Osteoblast (primary cell): ENCODE data around the gene CPLANE2. TPM values are rescaled to one million over a fixed set of nuclear protein-coding genes. Genes with fewer than 3 reads are reported as not detected.
"Not testable (repeated sequence)": the region's sequence is repeated elsewhere in the genome, so short reads cannot be mapped to it uniquely, and the experiment has no call there.

Experiments used
- DNase-seq: peaks from one replicate; pipeline ENCODE4 v3.0.0; 2011; ENCODE audit warnings: low spot score, mixed read lengths; ENCODE audit not compliant: insufficient read length; ENCODE audit errors: missing footprints
- H2AFZ ChIP-seq: 2 replicates; pipeline ENCODE4 v1.6.0; 2011; ENCODE audit warnings: mild to moderate bottlenecking, low read length
- H3K27ac ChIP-seq: 2 replicates; pipeline ENCODE4 v1.5.1; 2011; ENCODE audit warnings: mild to moderate bottlenecking, low read depth, low read length, moderate library complexity
- H3K27me3 ChIP-seq: 2 replicates; pipeline ENCODE4 v1.6.0; 2012; ENCODE audit warnings: mild to moderate bottlenecking, control low read depth, inconsistent platforms, low read length, moderate library complexity; ENCODE audit not compliant: insufficient read depth
- H3K36me3 ChIP-seq: 2 replicates; pipeline ENCODE4 v1.5.1; 2011; ENCODE audit warnings: mild to moderate bottlenecking, low read length, control low read depth, moderate library complexity; ENCODE audit not compliant: insufficient read depth
- H3K4me1 ChIP-seq: 2 replicates; pipeline ENCODE4 v1.5.1; 2011; ENCODE audit warnings: mild to moderate bottlenecking, low read length, control low read depth, moderate library complexity; ENCODE audit not compliant: insufficient read depth
- H3K4me2 ChIP-seq: 2 replicates; pipeline ENCODE4 v1.6.0; 2011; ENCODE audit warnings: mild to moderate bottlenecking, low read length; ENCODE audit not compliant: insufficient read depth
- H3K4me3 ChIP-seq: fragments of 200-600 bp; sonication (generic); 3 replicates; pipeline ENCODE4 v1.5.1; 2012; ENCODE audit warnings: mild to moderate bottlenecking, low read length, inconsistent platforms; ENCODE audit not compliant: insufficient read depth
- H3K79me2 ChIP-seq: 2 replicates; pipeline ENCODE4 v1.6.0; 2012; ENCODE audit warnings: mild to moderate bottlenecking, low read length, control low read depth, inconsistent platforms; ENCODE audit not compliant: insufficient read depth
- H3K9me3 ChIP-seq: 2 replicates; pipeline ENCODE4 v1.5.1; 2011; ENCODE audit warnings: low read depth, low read length, control low read depth
- H4K20me1 ChIP-seq: 2 replicates; pipeline ENCODE4 v1.6.0; 2012; ENCODE audit warnings: mild to moderate bottlenecking, low read length, control low read depth; ENCODE audit not compliant: insufficient read depth
- total RNA-seq: library from RNA; depleted of rRNA; stranded (reverse); fragments of >200 nt; gene quantifications from 2 replicates; pipeline ENCODE4 v1.2.3, GENCODE V29; 2012
- TF ChIP-seq, protein P1 (sequence below): IDR thresholded peaks from 2 replicates; pipeline ENCODE4 v1.5.1; 2011; ENCODE audit warnings: mild to moderate bottlenecking, low read depth, low read length, moderate library complexity; ENCODE audit errors: extremely low read depth

Gene CPLANE2
- total RNA-seq, 1 donor = 14.1 TPM

DNA sequence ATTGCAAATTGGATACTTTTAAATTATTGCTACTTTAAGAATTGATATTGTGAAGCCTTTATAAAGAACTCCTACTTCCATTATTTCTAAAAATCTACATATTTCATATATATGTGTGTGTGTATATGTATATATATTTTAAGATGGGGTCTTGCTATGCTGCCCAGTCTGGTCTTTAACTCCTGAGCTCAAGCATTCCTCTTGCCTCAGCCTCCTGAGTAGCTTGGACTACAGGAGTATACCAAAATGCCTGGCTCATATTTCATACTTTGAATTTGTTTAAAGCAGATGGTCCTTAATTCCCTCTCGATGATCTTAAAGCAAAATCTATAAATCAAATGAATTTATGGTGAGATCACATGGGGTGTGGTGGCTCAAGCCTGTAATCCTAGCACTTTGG lies 25.1 kb upstream of the CPLANE2 start:
- Histone ChIP-seq H3K27me3 (no peaks in the 10 kb centered on the region), H3K4me2 (no peak overlapping the region), H3K4me1 (peaks cover 4% of the 10 kb centered on the region), H3K27ac (no peak overlapping the region), H3K4me3 (no peak overlapping the region), H3K9me3 (no peaks in the 10 kb centered on the region), H4K20me1 (peaks cover 5% of the 10 kb centered on the region), H3K79me2 (peaks cover 10% of the 10 kb centered on the region), H2AFZ (no peak overlapping the region), H3K36me3 (no peaks in the 10 kb centered on the region)
- TF ChIP-seq, protein P1, sequence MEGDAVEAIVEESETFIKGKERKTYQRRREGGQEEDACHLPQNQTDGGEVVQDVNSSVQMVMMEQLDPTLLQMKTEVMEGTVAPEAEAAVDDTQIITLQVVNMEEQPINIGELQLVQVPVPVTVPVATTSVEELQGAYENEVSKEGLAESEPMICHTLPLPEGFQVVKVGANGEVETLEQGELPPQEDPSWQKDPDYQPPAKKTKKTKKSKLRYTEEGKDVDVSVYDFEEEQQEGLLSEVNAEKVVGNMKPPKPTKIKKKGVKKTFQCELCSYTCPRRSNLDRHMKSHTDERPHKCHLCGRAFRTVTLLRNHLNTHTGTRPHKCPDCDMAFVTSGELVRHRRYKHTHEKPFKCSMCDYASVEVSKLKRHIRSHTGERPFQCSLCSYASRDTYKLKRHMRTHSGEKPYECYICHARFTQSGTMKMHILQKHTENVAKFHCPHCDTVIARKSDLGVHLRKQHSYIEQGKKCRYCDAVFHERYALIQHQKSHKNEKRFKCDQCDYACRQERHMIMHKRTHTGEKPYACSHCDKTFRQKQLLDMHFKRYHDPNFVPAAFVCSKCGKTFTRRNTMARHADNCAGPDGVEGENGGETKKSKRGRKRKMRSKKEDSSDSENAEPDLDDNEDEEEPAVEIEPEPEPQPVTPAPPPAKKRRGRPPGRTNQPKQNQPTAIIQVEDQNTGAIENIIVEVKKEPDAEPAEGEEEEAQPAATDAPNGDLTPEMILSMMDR = no peak
- no peak for DNase-seq

DNA sequence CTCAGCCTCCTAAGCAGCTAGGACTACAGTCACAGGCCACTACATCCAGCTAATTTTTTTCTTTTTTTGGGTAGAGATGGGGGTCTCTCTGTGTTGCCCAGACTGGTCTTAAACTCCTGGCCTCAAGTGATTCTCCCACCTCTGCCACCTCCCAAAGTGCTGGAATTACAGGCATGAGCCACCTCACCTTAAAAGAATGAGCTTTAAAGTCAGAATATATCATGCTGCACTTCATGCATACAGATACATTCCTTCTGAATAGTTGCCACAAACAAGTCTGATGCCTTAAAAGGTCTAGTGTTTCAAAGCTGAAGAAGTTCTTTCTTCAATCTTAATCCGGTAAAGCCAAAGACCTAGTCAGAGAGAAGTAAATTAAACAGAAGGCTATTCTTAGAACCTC lies 23.8 kb upstream of the CPLANE2 start:
- Histone ChIP-seq H3K4me1 (peaks cover 4% of the 10 kb centered on the region), H3K9me3 (no peaks in the 10 kb centered on the region), H3K4me3 (no peak overlapping the region), H3K27ac (no peak overlapping the region), H3K27me3 (no peaks in the 10 kb centered on the region), H3K36me3 (peaks cover 4% of the 10 kb centered on the region), H3K79me2 (peaks cover 10% of the 10 kb centered on the region), H2AFZ (no peak overlapping the region), H3K4me2 (no peak overlapping the region), H4K20me1 (peaks cover 5% of the 10 kb centered on the region)
- no peak for DNase-seq
- TF ChIP-seq, protein P1 = no peak

DNA sequence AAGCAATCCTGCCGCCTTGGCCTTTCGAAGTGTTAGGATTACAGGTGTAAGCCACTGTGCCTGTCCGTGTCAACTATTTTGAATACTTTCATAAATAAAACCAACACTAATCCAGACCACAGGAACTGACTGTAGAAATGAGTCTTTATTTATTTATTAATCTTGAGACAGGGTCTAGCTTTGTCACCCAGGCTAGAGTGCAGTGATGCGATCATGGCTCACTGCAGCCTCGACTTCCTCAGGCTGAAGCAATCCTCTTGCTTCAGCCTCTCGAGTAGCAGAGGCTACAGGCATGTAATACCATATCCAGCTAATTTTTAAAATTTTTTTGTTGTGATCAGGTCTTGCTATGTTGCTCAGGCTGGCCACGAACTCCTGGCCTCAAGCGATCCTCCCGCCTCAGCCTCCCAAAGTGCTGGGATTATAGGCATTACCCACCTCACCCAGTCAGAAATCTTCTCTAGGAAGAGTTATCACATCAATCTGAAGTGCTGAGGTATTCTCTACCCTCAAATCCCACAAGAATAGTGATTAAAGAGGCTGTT lies 21.7 kb upstream of the CPLANE2 start:
- no peaks in the 10 kb centered on the region for H3K9me3 ChIP-seq
- no peak overlapping the region for H3K4me3 ChIP-seq
- H3K27ac ChIP-seq = no peak overlapping the region
- H2AFZ ChIP-seq = no peak overlapping the region
- no peaks in the 10 kb centered on the region for H4K20me1 ChIP-seq
- TF ChIP-seq, protein P1 = no peak
- H3K79me2 ChIP-seq = peaks cover 2% of the 10 kb centered on the region
- peaks cover 6% of the 10 kb centered on the region for H3K4me1 ChIP-seq
- peaks cover 14% of the 10 kb centered on the region for H3K36me3 ChIP-seq
- no peak for DNase-seq
- H3K27me3 ChIP-seq = no peaks in the 10 kb centered on the region
- H3K4me2 ChIP-seq = no peak overlapping the region

DNA sequence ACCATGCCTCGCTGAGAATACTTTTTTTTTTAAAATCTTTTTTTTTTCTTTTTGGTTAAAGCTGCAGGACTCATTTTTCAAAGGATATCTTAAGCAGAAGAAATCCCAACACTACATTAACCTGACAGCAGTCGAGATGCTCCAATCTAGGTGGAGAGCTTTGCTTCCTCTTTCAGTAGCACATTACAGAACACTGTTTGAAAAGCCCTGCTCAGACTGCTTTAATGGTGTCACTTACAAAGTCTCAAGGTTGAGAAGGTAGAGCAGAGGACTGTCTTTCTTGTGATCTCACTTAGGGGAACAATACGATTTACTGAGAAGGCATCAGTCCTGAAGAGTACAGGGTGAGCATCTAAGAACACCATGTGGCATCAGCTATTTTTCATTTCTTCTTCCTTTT lies 21.0 kb upstream of the CPLANE2 start:
- no peak for DNase-seq
- Histone ChIP-seq H4K20me1 (no peaks in the 10 kb centered on the region), H3K36me3 (peaks cover 17% of the 10 kb centered on the region), H3K79me2 (no peaks in the 10 kb centered on the region), H3K4me3 (no peak overlapping the region), H3K4me2 (no peak overlapping the region), H3K4me1 (peaks cover 6% of the 10 kb centered on the region), H2AFZ (no peak overlapping the region), H3K9me3 (no peaks in the 10 kb centered on the region), H3K27me3 (no peaks in the 10 kb centered on the region), H3K27ac (no peak overlapping the region)
- TF ChIP-seq, protein P1 = no peak

DNA sequence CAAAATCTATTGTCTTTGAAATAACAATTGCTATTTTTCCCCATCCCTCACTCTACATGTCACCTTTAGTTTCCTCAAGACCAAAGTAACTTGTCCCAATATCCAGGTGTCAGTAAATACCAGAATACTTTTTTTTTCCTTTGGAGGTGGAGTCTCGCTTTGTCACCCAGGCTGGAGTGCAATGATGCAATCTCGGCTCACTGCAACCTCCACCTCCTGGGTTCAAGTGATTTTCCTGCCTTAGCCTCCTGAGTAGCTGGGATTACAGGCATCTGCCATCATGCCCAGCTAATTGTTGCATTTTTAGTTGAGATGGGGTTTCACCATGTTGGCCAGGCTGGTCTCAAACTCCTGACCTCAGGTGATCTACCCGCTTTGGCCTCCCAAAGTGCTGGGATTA lies 20.6 kb upstream of the CPLANE2 start:
- not testable (repeated sequence) for H3K27me3 ChIP-seq, H2AFZ ChIP-seq, H3K79me2 ChIP-seq, H3K27ac ChIP-seq, H3K9me3 ChIP-seq, DNase-seq, H4K20me1 ChIP-seq, H3K4me2 ChIP-seq, H3K4me1 ChIP-seq, H3K4me3 ChIP-seq
- H3K36me3 ChIP-seq = peaks cover 20% of the 10 kb centered on the region
